HG03520 (cell line): Measurements from ENCODE around the gene GPR3.
"Not testable (repeated sequence)": the region's sequence is repeated elsewhere in the genome, so short reads cannot be mapped to it uniquely, and the experiment has no call there.

Experiments
- ATAC-seq: cut with Tn5 transposase; IDR thresholded peaks from one replicate; pipeline ENCODE4 v1.9.1; 2021; ENCODE audit warnings: mild to moderate bottlenecking, moderate library complexity; ENCODE audit not compliant: unreplicated experiment

Gene GPR3

GRCh38 chr1:27398405-27399149 is 6.2 kb downstream of the GPR3 start:
- ATAC-seq, result no peak

GRCh38 chr1:27399251-27400025 is 7.0 kb downstream of the GPR3 start:
- no peak for ATAC-seq

GRCh38 chr1:27400082-27400962 is 7.9 kb downstream of the GPR3 start:
- ATAC-seq, result no peak

GRCh38 chr1:27400963-27401341 is 8.5 kb downstream of the GPR3 start:
- ATAC-seq, result no peak

- ATAC-seq, result no peak
Observed at GRCh38 chr1:27402349-27402754, 9.9 kb downstream of the GPR3 start.

GRCh38 chr1:27403065-27403726 is 10.8 kb downstream of the GPR3 start:
- ATAC-seq, result no peak

- no peak for ATAC-seq
Observed at GRCh38 chr1:27403931-27404330, 11.5 kb downstream of the GPR3 start.

- ATAC-seq, result no peak
Observed at GRCh38 chr1:27405074-27405473, 12.7 kb downstream of the GPR3 start.

- ATAC-seq, result not testable (repeated sequence)
Observed at GRCh38 chr1:27405598-27406361, 13.4 kb downstream of the GPR3 start.

- ATAC-seq, result no peak
Observed at GRCh38 chr1:27406362-27406680, 13.9 kb downstream of the GPR3 start.

- ATAC-seq, result not testable (repeated sequence)
Observed at GRCh38 chr1:27406791-27407190, 14.4 kb downstream of the GPR3 start.

- ATAC-seq, result no peak
Observed at GRCh38 chr1:27408151-27408550, 15.7 kb downstream of the GPR3 start.

- no peak for ATAC-seq
Observed at GRCh38 chr1:27409669-27410068, 17.2 kb downstream of the GPR3 start.

- ATAC-seq, result no peak
Observed at GRCh38 chr1:27410709-27411108, 18.3 kb downstream of the GPR3 start.

GRCh38 chr1:27412502-27412901 is 20.1 kb downstream of the GPR3 start:
- ATAC-seq, result no peak

- ATAC-seq, result no peak
Observed at GRCh38 chr1:27413004-27413403, 20.6 kb downstream of the GPR3 start.

- ATAC-seq, result no peak
Observed at GRCh38 chr1:27414091-27414490, 21.7 kb downstream of the GPR3 start.

GRCh38 chr1:27416387-27417111 is 24.1 kb downstream of the GPR3 start:
- ATAC-seq, result no peak

GRCh38 chr1:27417713-27418112 is 25.3 kb downstream of the GPR3 start:
- ATAC-seq, result no peak
